ENCODE measurements around the gene TBC1D9. TPM values are rescaled to one million over a fixed set of nuclear protein-coding genes. Genes with fewer than 3 reads are reported as not detected.

TBC1D9 gene
- total and polyA plus RNA-seq, 2 of the 13 experiments (the other 11 are each of a cell fraction or from before 2014, with no cell fraction given), result 11.9 to 12.2 TPM

DNA sequence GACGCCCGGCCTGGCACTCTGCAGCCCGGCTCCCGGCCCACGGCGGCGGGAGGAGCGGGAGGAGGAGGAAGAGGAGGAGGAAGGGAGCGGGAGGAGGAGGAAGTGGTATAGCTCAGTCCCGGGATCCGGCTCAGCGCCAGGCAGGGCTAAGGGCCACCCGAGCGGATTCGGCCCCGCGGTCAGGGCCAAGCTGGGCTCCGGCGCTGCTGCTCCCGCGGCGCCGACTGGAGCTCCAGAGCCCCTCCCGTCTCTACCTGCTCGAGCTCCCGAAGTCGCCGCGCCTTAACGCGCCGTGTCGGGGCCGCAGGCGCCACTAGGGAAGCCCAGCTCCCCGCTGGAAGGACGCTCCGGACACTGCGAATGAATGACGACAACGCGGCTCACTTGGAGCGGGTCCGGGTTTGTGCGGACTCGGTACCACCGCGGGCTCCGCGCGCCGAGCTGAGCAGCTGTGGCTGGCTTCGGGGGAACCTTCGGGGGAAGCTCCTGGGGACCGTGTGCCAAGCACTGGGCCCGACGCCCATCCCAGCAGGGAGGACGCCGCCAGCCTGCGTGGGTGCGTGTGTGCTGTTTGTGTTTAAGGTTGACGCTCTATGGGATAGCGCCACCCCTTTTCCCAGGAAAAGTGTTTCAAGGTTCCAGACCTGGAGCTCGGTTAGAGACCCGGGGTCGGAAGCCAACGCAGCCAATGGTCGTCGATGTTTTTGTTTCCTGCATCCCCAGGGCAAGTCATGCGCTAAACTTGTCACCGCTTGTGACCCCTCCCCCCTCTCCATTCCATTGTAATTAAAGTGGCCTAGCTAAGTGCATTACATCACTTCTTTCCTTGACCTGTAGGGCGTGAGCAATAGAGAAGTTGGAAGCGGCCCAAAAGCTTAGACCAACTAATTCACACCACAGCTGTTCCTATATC lies at the start of gene TBC1D9 (continued):
- TF ChIP-seq, protein P1, sequence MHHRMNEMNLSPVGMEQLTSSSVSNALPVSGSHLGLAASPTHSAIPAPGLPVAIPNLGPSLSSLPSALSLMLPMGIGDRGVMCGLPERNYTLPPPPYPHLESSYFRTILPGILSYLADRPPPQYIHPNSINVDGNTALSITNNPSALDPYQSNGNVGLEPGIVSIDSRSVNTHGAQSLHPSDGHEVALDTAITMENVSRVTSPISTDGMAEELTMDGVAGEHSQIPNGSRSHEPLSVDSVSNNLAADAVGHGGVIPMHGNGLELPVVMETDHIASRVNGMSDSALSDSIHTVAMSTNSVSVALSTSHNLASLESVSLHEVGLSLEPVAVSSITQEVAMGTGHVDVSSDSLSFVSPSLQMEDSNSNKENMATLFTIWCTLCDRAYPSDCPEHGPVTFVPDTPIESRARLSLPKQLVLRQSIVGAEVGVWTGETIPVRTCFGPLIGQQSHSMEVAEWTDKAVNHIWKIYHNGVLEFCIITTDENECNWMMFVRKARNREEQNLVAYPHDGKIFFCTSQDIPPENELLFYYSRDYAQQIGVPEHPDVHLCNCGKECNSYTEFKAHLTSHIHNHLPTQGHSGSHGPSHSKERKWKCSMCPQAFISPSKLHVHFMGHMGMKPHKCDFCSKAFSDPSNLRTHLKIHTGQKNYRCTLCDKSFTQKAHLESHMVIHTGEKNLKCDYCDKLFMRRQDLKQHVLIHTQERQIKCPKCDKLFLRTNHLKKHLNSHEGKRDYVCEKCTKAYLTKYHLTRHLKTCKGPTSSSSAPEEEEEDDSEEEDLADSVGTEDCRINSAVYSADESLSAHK (CRISPR knock-in tag; IDR thresholded peaks at IDR 0.05; ENCODE audit: borderline replicate concordance), result peak; percentile 50; the same call in 1 of the 2 replicates
- TF ChIP-seq ZNF337 (CRISPR knock-in tag; IDR thresholded peaks at IDR 0.05; ENCODE audit: borderline replicate concordance, low read depth) (no peak; the same call in 1 of the 2 replicates), ZNF768 (CRISPR knock-in tag; IDR thresholded peaks at IDR 0.05) (peak; percentile 30; the same call in 1 of the 2 replicates), ZNF790 (CRISPR knock-in tag; IDR thresholded peaks at IDR 0.05; ENCODE audit: borderline replicate concordance) (no peak; the same call in 1 of the 2 replicates), ZNF724P (CRISPR knock-in tag; IDR thresholded peaks at IDR 0.05; ENCODE audit: borderline replicate concordance) (no peak), SP1 (IDR thresholded peaks at IDR 0.05) (no peak), SP1 (CRISPR knock-in tag; IDR thresholded peaks at IDR 0.05) (no peak), RBM39 (IDR thresholded peaks at IDR 0.05; ENCODE audit: low read depth, low read length, poor library complexity, severe bottlenecking) (no peak), NR2F1 (CRISPR knock-in tag; IDR thresholded peaks at IDR 0.05) (peak in 1 of 2 experiments; percentile 53; a peak in 2 of 4 replicates), ZNF713 (CRISPR knock-in tag; IDR thresholded peaks at IDR 0.05) (peak; percentile 85; the same call in 1 of the 2 replicates), ZNF432 (CRISPR knock-in tag; IDR thresholded peaks at IDR 0.05; ENCODE audit: borderline replicate concordance) (0 out of 2 replicates have a peak, but pooled peaks have one; percentile 38), ZNF24 (IDR thresholded peaks at IDR 0.05) (no peak), ZNF589 (CRISPR knock-in tag; conservative IDR thresholded peaks at IDR 0.05) (no peak), ZNF549 (CRISPR knock-in tag; IDR thresholded peaks at IDR 0.05) (no peak), DPF2 (CRISPR knock-in tag; IDR thresholded peaks at IDR 0.05; ENCODE audit: borderline replicate concordance, low read depth) (no peak), PITX1 (CRISPR knock-in tag; IDR thresholded peaks at IDR 0.05) (no peak), ZNF850 (CRISPR knock-in tag; conservative IDR thresholded peaks at IDR 0.05) (0 out of 2 replicates have a peak, but pooled peaks have one; percentile 42), NFIB (CRISPR knock-in tag; IDR thresholded peaks at IDR 0.05; ENCODE audit: borderline replicate concordance) (0 out of 2 replicates have a peak, but pooled peaks have one; percentile 15), THYN1 (CRISPR knock-in tag; IDR thresholded peaks at IDR 0.05; ENCODE audit: borderline replicate concordance, low read depth) (no peak), ZMYM3 (CRISPR knock-in tag; IDR thresholded peaks at IDR 0.05) (no peak; the same call in 1 of the 2 replicates), HMGA1 (CRISPR knock-in tag; conservative IDR thresholded peaks at IDR 0.05) (no peak), DR1 (CRISPR knock-in tag; IDR thresholded peaks at IDR 0.05) (no peak)
- TF ChIP-seq, protein P2, sequence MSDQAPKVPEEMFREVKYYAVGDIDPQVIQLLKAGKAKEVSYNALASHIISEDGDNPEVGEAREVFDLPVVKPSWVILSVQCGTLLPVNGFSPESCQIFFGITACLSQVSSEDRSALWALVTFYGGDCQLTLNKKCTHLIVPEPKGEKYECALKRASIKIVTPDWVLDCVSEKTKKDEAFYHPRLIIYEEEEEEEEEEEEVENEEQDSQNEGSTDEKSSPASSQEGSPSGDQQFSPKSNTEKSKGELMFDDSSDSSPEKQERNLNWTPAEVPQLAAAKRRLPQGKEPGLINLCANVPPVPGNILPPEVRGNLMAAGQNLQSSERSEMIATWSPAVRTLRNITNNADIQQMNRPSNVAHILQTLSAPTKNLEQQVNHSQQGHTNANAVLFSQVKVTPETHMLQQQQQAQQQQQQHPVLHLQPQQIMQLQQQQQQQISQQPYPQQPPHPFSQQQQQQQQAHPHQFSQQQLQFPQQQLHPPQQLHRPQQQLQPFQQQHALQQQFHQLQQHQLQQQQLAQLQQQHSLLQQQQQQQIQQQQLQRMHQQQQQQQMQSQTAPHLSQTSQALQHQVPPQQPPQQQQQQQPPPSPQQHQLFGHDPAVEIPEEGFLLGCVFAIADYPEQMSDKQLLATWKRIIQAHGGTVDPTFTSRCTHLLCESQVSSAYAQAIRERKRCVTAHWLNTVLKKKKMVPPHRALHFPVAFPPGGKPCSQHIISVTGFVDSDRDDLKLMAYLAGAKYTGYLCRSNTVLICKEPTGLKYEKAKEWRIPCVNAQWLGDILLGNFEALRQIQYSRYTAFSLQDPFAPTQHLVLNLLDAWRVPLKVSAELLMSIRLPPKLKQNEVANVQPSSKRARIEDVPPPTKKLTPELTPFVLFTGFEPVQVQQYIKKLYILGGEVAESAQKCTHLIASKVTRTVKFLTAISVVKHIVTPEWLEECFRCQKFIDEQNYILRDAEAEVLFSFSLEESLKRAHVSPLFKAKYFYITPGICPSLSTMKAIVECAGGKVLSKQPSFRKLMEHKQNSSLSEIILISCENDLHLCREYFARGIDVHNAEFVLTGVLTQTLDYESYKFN (CRISPR knock-in tag; conservative IDR thresholded peaks at IDR 0.05), result 0 out of 2 replicates have a peak, but pooled peaks have one; percentile 30

All from HepG2 (cell line).